Activated T-helper 9 cell treated with anti-CD3 and anti-CD28 coated beads, Interleukin-2, amount 50 U/mL, for 16 hours (primary cell): ENCODE measurements around the gene XPNPEP3.
"Not testable (repeated sequence)": the region's sequence is repeated elsewhere in the genome, so short reads cannot be mapped to it uniquely, and the experiment has no call there.

Experiments
- DNase-seq: peaks from one replicate; pipeline ENCODE4 v3.0.0-alpha.2; 2020; ENCODE audit warnings: low read depth

XPNPEP3 gene

GRCh38 chr22:40856513-40857308, at the start of gene XPNPEP3, which contains the start of gene ST13:
Gene XPNPEP3, plus strand, starts transcription at chr22:40857148. Its CDS starts 34 bp downstream, at chr22:40857182.
Gene ST13, minus strand, starts transcription at chr22:40856639. Its CDS starts 99 bp downstream, at chr22:40856540.
- peak; percentile 95 for DNase-seq

GRCh38 chr22:40808018-40808841, 48.7 kb upstream of the XPNPEP3 start:
- no peak for DNase-seq

GRCh38 chr22:40813912-40814315, 43.0 kb upstream of the XPNPEP3 start:
- DNase-seq: no peak

GRCh38 chr22:40817737-40818136, 39.2 kb upstream of the XPNPEP3 start:
- DNase-seq: no peak

GRCh38 chr22:40818192-40818746, 38.7 kb upstream of the XPNPEP3 start:
- no peak for DNase-seq

- peak; percentile 85 for DNase-seq
These were observed 38.0 kb upstream of the XPNPEP3 start, which contains the start of gene SLC25A17 for GRCh38 chr22:40818747-40819598. Gene SLC25A17, minus strand, starts transcription at chr22:40819346. Its CDS starts 98 bp downstream, at chr22:40819248.

- DNase-seq: no peak
These were observed 37.3 kb upstream of the XPNPEP3 start for GRCh38 chr22:40819599-40820140.

- DNase-seq: no peak
These were observed 33.5 kb upstream of the XPNPEP3 start for GRCh38 chr22:40823426-40823825.

GRCh38 chr22:40826292-40826691, 30.7 kb upstream of the XPNPEP3 start:
- DNase-seq: not testable (repeated sequence)

GRCh38 chr22:40826984-40827741, 29.8 kb upstream of the XPNPEP3 start:
- DNase-seq: no peak

- DNase-seq: no peak
These were observed 27.8 kb upstream of the XPNPEP3 start for GRCh38 chr22:40829131-40829530.

GRCh38 chr22:40834619-40835018, 22.3 kb upstream of the XPNPEP3 start:
- DNase-seq: no peak

- no peak for DNase-seq
These were observed 18.5 kb upstream of the XPNPEP3 start for GRCh38 chr22:40838486-40838885.

GRCh38 chr22:40844951-40845350, 12.0 kb upstream of the XPNPEP3 start:
- DNase-seq: no peak

GRCh38 chr22:40845816-40846215, 11.1 kb upstream of the XPNPEP3 start:
- not testable (repeated sequence) for DNase-seq

GRCh38 chr22:40853333-40853732, 3.6 kb upstream of the XPNPEP3 start:
- DNase-seq: no peak

GRCh38 chr22:40853961-40854360, 3.0 kb upstream of the XPNPEP3 start:
- no peak for DNase-seq

GRCh38 chr22:40855071-40855978, 1.6 kb upstream of the XPNPEP3 start:
- DNase-seq: no peak

- no peak for DNase-seq
These were observed 902 bp upstream of the XPNPEP3 start for GRCh38 chr22:40855979-40856512.
